ENCODE data around the gene BAHCC1. TPM values are rescaled to one million over a fixed set of nuclear protein-coding genes. Genes with fewer than 3 reads are reported as not detected.

The BAHCC1 gene
- total RNA-seq, 5 donors from 2014 or later (not counting 1 experiment from before 2014, with no cell fraction given): 0.23 to 0.82 (median 0.33) TPM

- ChIA-PET POLR2A (no interaction called here), CTCF (no interaction called here)
- 89% methylated on average over 28 of the region's 37 CpGs for WGBS (ENCODE audit: insufficient coverage)
- Mint-ChIP-seq H3K36me3 (no peaks in the 10 kb centered on the region), H3K27me3 (peaks cover 15 to 35% of the 10 kb centered on the region in 2 donors), H3K4me3 (no peak overlapping the region), H3K27ac (no peak overlapping the region), H3K9me3 (no peaks in the 10 kb centered on the region), H3K4me1 (no peaks in the 10 kb centered on the region)
- DNase-seq: peak in 5 of 35 experiments; percentile 24 to 45 (median 34)
- Histone ChIP-seq H3K36me3 (ENCODE audit: control insufficient read depth in 2 of 2, extremely low read depth in 1 of 2, insufficient read depth in 1 of 2, low read length in 1 of 2) (no peaks in the 10 kb centered on the region), H3K9me3 (no peaks in the 10 kb centered on the region), H3K27me3 (replicated peaks in 1 of 2; ENCODE audit: control insufficient read depth in 2 of 2, extremely low read depth in 1 of 2, insufficient read depth in 2 of 2, low read length in 1 of 2) (peaks cover 0 to 71% of the 10 kb centered on the region in 2 experiments), H3K4me1 (ENCODE audit: control insufficient read depth in 1 of 2, extremely low read depth in 1 of 2, insufficient read depth in 2 of 2, low read length in 2 of 2) (peaks cover 0 to 24% of the 10 kb centered on the region in 2 experiments), H3K27ac (ENCODE audit: low read length) (no peak overlapping the region), H3K4me3 (ENCODE audit: control insufficient read depth in 1 of 2, extremely low read depth in 1 of 2, low read length in 1 of 2) (no peak overlapping the region)
- peak in 1 of 4 experiments; percentile 10 for ATAC-seq (replicated peaks in 1 of 4)
These were observed 13.4 kb upstream of the BAHCC1 start for GRCh38 chr17:81381632-81382577.

- no peak overlapping the region for H3K27ac Mint-ChIP-seq
- H3K27ac ChIP-seq (ENCODE audit: low read length): no peak overlapping the region
- ATAC-seq (replicated peaks in 1 of 4) (no peak), DNase-seq (no peak)
- H3K36me3 ChIP-seq (ENCODE audit: control insufficient read depth in 2 of 2, extremely low read depth in 1 of 2, insufficient read depth in 1 of 2, low read length in 1 of 2): no peaks in the 10 kb centered on the region
- no peaks in the 10 kb centered on the region for H3K9me3 ChIP-seq
- no peak overlapping the region for H3K4me3 ChIP-seq (ENCODE audit: control insufficient read depth in 1 of 2, extremely low read depth in 1 of 2, low read length in 1 of 2)
- no peak overlapping the region for H3K4me3 Mint-ChIP-seq
- no peaks in the 10 kb centered on the region for H3K36me3 Mint-ChIP-seq
- H3K4me1 ChIP-seq (ENCODE audit: control insufficient read depth in 1 of 2, extremely low read depth in 1 of 2, insufficient read depth in 2 of 2, low read length in 2 of 2): peaks cover 0 to 33% of the 10 kb centered on the region in 2 experiments
- 50% methylated on average over 1 of the region's 6 CpGs for WGBS (ENCODE audit: insufficient coverage)
- H3K4me1 Mint-ChIP-seq: peaks cover 0 to 3% (median 0%) of the 10 kb centered on the region in 3 donors
- POLR2A ChIA-PET: no interaction called here
- no peaks in the 10 kb centered on the region for H3K9me3 Mint-ChIP-seq
- peaks cover 0 to 80% of the 10 kb centered on the region in 2 experiments for H3K27me3 ChIP-seq (replicated peaks in 1 of 2; ENCODE audit: control insufficient read depth in 2 of 2, extremely low read depth in 1 of 2, insufficient read depth in 2 of 2, low read length in 1 of 2)
- CTCF ChIA-PET: no interaction called here
- H3K27me3 Mint-ChIP-seq: peaks cover 15 to 38% of the 10 kb centered on the region in 2 donors
These were observed 12.4 kb upstream of the BAHCC1 start for GRCh38 chr17:81382851-81383250.

GRCh38 chr17:81383504-81384421 lies 11.5 kb upstream of the BAHCC1 start:
- POLR2A ChIA-PET: no interaction called here
- no peak overlapping the region for H3K4me3 ChIP-seq (ENCODE audit: control insufficient read depth in 1 of 2, extremely low read depth in 1 of 2, low read length in 1 of 2)
- H3K9me3 Mint-ChIP-seq: no peaks in the 10 kb centered on the region
- CTCF ChIA-PET: no interaction called here
- 79% methylated on average over 27 of the region's 32 CpGs for WGBS (ENCODE audit: insufficient coverage)
- DNase-seq (no peak), ATAC-seq (replicated peaks in 1 of 4) (no peak)
- no peak overlapping the region for H3K4me3 Mint-ChIP-seq
- H3K36me3 Mint-ChIP-seq: no peaks in the 10 kb centered on the region
- H3K27me3 Mint-ChIP-seq: peaks cover 15 to 47% of the 10 kb centered on the region in 2 donors
- H3K4me1 ChIP-seq (ENCODE audit: control insufficient read depth in 1 of 2, extremely low read depth in 1 of 2, insufficient read depth in 2 of 2, low read length in 2 of 2): peaks cover 0 to 33% of the 10 kb centered on the region in 2 experiments
- peaks cover 0 to 86% of the 10 kb centered on the region in 2 experiments for H3K27me3 ChIP-seq (replicated peaks in 1 of 2; ENCODE audit: control insufficient read depth in 2 of 2, extremely low read depth in 1 of 2, insufficient read depth in 2 of 2, low read length in 1 of 2)
- peaks cover 0 to 6% (median 0%) of the 10 kb centered on the region in 3 donors for H3K4me1 Mint-ChIP-seq
- H3K27ac Mint-ChIP-seq: no peak overlapping the region
- H3K36me3 ChIP-seq (ENCODE audit: control insufficient read depth in 2 of 2, extremely low read depth in 1 of 2, insufficient read depth in 1 of 2, low read length in 1 of 2): no peaks in the 10 kb centered on the region
- no peaks in the 10 kb centered on the region for H3K9me3 ChIP-seq
- no peak overlapping the region for H3K27ac ChIP-seq (ENCODE audit: low read length)

- ChIA-PET POLR2A (no interaction called here), CTCF (no interaction called here)
- H3K9me3 Mint-ChIP-seq: no peaks in the 10 kb centered on the region
- H3K27ac Mint-ChIP-seq: no peak overlapping the region
- H3K36me3 Mint-ChIP-seq: no peaks in the 10 kb centered on the region
- Histone ChIP-seq H3K27me3 (replicated peaks in 1 of 2; ENCODE audit: control insufficient read depth in 2 of 2, extremely low read depth in 1 of 2, insufficient read depth in 2 of 2, low read length in 1 of 2) (peaks cover 0 to 86% of the 10 kb centered on the region in 2 experiments), H3K4me1 (ENCODE audit: control insufficient read depth in 1 of 2, extremely low read depth in 1 of 2, insufficient read depth in 2 of 2, low read length in 2 of 2) (peaks cover 0 to 33% of the 10 kb centered on the region in 2 experiments), H3K9me3 (no peaks in the 10 kb centered on the region), H3K4me3 (ENCODE audit: control insufficient read depth in 1 of 2, extremely low read depth in 1 of 2, low read length in 1 of 2) (no peak overlapping the region), H3K27ac (ENCODE audit: low read length) (no peak overlapping the region), H3K36me3 (ENCODE audit: control insufficient read depth in 2 of 2, extremely low read depth in 1 of 2, insufficient read depth in 1 of 2, low read length in 1 of 2) (no peaks in the 10 kb centered on the region)
- H3K4me1 Mint-ChIP-seq: peaks cover 0 to 6% (median 0%) of the 10 kb centered on the region in 3 donors
- H3K4me3 Mint-ChIP-seq: no peak overlapping the region
- ATAC-seq (replicated peaks in 1 of 4): no peak
- WGBS (ENCODE audit: insufficient coverage): 92% methylated on average over 7 of the region's 7 CpGs
- DNase-seq: no peak
- peaks cover 19 to 57% of the 10 kb centered on the region in 2 donors for H3K27me3 Mint-ChIP-seq
These were observed 10.3 kb upstream of the BAHCC1 start for GRCh38 chr17:81384929-81385319.

GRCh38 chr17:81385320-81386111 lies 9.7 kb upstream of the BAHCC1 start:
- Mint-ChIP-seq H3K36me3 (no peaks in the 10 kb centered on the region), H3K4me1 (peaks cover 0 to 6% (median 0%) of the 10 kb centered on the region in 3 donors), H3K9me3 (no peaks in the 10 kb centered on the region), H3K27me3 (peaks cover 20 to 61% of the 10 kb centered on the region in 2 donors), H3K4me3 (peak overlapping the region in 2 of 3 donors; percentile 37 to 41), H3K27ac (no peak overlapping the region)
- Histone ChIP-seq H3K9me3 (no peaks in the 10 kb centered on the region), H3K27ac (ENCODE audit: low read length) (no peak overlapping the region), H3K4me1 (ENCODE audit: control insufficient read depth in 1 of 2, extremely low read depth in 1 of 2, insufficient read depth in 2 of 2, low read length in 2 of 2) (peaks cover 0 to 33% of the 10 kb centered on the region in 2 experiments), H3K36me3 (ENCODE audit: control insufficient read depth in 2 of 2, extremely low read depth in 1 of 2, insufficient read depth in 1 of 2, low read length in 1 of 2) (no peaks in the 10 kb centered on the region), H3K27me3 (replicated peaks in 1 of 2; ENCODE audit: control insufficient read depth in 2 of 2, extremely low read depth in 1 of 2, insufficient read depth in 2 of 2, low read length in 1 of 2) (peaks cover 0 to 89% of the 10 kb centered on the region in 2 experiments), H3K4me3 (ENCODE audit: control insufficient read depth in 1 of 2, extremely low read depth in 1 of 2, low read length in 1 of 2) (no peak overlapping the region)
- DNase-seq (no peak), ATAC-seq (replicated peaks in 1 of 4) (no peak)
- WGBS (ENCODE audit: insufficient coverage): 86% methylated on average over 21 of the region's 24 CpGs
- CTCF ChIA-PET: no interaction called here
- POLR2A ChIA-PET: no interaction called here

All from T-cell (primary cell).